ENCODE data around the gene TRAPPC12. TPM values are rescaled to one million over a fixed set of nuclear protein-coding genes. Genes with fewer than 3 reads are reported as not detected.

TRAPPC12 gene
- 10 to 100 TPM; 35.2 to 60.5 (median 39.4) TPM for total RNA-seq
- 10 to 100 TPM; 82.9 to 97.5 TPM for polyA plus RNA-seq

DNA sequence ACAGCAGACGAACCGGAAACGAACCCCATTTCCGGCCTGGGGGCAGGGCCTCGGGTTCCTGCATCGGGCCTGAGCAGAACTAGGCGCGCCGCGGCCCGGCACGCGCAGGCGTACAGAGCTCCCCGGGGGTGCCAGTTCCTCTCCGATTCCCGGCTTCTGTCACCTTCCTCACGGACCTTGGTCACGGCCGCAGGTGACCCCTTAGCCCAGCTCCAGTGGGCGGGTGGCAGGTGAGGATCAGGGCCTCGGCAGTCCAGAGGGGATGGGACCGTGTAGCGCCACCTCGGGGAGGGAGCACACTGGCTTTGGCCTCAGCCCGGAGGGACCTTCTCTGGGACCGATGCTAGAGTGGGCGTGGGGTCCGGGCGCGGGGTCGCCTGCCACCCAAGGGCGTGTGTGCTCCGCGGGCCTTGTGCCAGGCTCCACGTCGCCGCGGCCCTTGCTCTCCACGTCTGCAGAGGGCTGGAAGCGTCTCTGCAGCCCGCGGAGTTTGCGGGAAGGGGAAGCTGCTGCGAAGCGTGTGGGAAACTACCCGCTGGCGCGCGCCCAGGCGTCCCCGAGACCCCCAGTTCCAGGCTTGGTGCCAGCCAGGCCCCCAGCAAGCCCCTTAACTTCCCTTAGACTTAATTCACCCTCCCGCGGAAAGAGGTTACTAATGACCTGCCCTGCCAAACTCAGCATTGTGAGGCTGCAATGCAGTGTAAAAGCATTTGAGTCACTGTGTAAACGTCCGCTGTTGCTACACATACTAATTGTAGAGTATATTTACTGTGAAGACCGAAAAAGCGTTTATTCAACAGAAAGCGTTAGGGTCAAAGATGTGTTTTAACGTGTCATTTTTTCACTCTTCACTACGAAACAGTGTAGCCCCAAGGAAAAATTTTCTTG lies at the start of gene TRAPPC12:
TSS of gene TRAPPC12 (plus strand) at position 48 of the 888 bp plus-strand sequence. CDS start 7,930 bp downstream, outside the sequence.
- H3K9me3 ChIP-seq: no peaks in the 10 kb centered on the region
- H3K4me3 ChIP-seq: peak within 1 kb of the TSS; percentile 75 to 96 (median 76)
- intact Hi-C loops (cut with DNase I): no loop called here
- peak; percentile 87 to 95 (median 92) for DNase-seq
- H3K27ac ChIP-seq: peak within 1 kb of the TSS; percentile 75 to 87 (median 79)
- peak; percentile 85 to 92 (median 88) for ATAC-seq
- WGBS, 2 donors: 1% methylated on average over 53 to 61 of the region's 61 CpGs
- TF ChIP-seq, protein P1, sequence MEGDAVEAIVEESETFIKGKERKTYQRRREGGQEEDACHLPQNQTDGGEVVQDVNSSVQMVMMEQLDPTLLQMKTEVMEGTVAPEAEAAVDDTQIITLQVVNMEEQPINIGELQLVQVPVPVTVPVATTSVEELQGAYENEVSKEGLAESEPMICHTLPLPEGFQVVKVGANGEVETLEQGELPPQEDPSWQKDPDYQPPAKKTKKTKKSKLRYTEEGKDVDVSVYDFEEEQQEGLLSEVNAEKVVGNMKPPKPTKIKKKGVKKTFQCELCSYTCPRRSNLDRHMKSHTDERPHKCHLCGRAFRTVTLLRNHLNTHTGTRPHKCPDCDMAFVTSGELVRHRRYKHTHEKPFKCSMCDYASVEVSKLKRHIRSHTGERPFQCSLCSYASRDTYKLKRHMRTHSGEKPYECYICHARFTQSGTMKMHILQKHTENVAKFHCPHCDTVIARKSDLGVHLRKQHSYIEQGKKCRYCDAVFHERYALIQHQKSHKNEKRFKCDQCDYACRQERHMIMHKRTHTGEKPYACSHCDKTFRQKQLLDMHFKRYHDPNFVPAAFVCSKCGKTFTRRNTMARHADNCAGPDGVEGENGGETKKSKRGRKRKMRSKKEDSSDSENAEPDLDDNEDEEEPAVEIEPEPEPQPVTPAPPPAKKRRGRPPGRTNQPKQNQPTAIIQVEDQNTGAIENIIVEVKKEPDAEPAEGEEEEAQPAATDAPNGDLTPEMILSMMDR (IDR thresholded peaks at IDR 0.05): peak in 1 of 4 donors; percentile 19
- no peaks in the 10 kb centered on the region for H3K27me3 ChIP-seq
- FAIRE-seq: no peak
- H3K36me3 ChIP-seq: peaks cover 0 to 4% (median 0%) of the 10 kb centered on the region in 3 donors
- H3K4me1 ChIP-seq: peaks cover 3 to 27% (median 5%) of the 10 kb centered on the region in 3 donors

DNA sequence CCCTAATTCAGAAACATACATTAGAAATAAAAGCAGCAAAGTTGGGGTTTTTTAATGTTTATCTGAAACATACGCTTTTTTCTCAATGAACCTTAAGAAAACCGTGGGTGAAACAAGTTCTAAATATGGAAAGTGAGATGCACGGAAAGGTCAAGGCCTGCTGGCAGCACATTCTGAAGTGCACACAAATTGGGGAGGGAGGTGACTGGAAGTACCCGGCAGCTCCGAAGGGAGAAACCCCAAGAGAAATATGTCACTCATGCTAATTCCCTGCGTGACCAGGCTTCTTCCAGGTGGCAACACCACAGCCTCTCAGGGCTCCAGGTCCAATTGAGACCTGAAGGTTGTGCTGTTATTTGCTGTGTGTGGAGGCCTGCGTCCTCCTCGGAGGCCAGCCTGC lies 47.4 kb upstream of the TRAPPC12 start:
- intact Hi-C loops (cut with DNase I): no loop called here
- no peak for DNase-seq
- Histone ChIP-seq H3K9me3 (no peaks in the 10 kb centered on the region), H3K27me3 (no peaks in the 10 kb centered on the region), H3K4me3 (no peak overlapping the region), H3K4me1 (no peaks in the 10 kb centered on the region), H3K27ac (no peak overlapping the region), H3K36me3 (no peaks in the 10 kb centered on the region)
- no peak for FAIRE-seq
- TF ChIP-seq, protein P1 (IDR thresholded peaks at IDR 0.05): no peak
- ATAC-seq: no peak
- 76 to 92% methylated on average over 8 of the region's 8 CpGs for WGBS, 2 donors

GRCh38 chr2:3334392-3335345 lies 44.8 kb upstream of the TRAPPC12 start:
- H3K27ac ChIP-seq: no peak overlapping the region
- no peak overlapping the region for H3K4me3 ChIP-seq
- intact Hi-C loops (cut with DNase I): no loop called here
- H3K9me3 ChIP-seq: no peaks in the 10 kb centered on the region
- H3K36me3 ChIP-seq: no peaks in the 10 kb centered on the region
- WGBS, 2 donors: 85% methylated on average over 24 of the region's 24 CpGs
- TF ChIP-seq, protein P1 (IDR thresholded peaks at IDR 0.05): no peak
- no peak for FAIRE-seq
- peak in 1 of 4 donors; percentile 25 for ATAC-seq
- no peaks in the 10 kb centered on the region for H3K4me1 ChIP-seq
- H3K27me3 ChIP-seq: no peaks in the 10 kb centered on the region
- DNase-seq: no peak

- H3K9me3 ChIP-seq: no peaks in the 10 kb centered on the region
- whole genome bisulfite sequencing, 2 donors: 95 to 96% methylated on average over 2 of the region's 2 CpGs
- H3K36me3 ChIP-seq: no peaks in the 10 kb centered on the region
- no peaks in the 10 kb centered on the region for H3K27me3 ChIP-seq
- no peak for DNase-seq
- no peaks in the 10 kb centered on the region for H3K4me1 ChIP-seq
- TF ChIP-seq, protein P1 (IDR thresholded peaks at IDR 0.05): no peak
- no peak overlapping the region for H3K4me3 ChIP-seq
- no peak for FAIRE-seq
- no peak for ATAC-seq
- intact Hi-C loops (cut with DNase I): no loop called here
- H3K27ac ChIP-seq: no peak overlapping the region
Measured at GRCh38 chr2:3336844-3337243, 42.6 kb upstream of the TRAPPC12 start.
